Measurements from ENCODE around the gene RIMKLB. TPM values are rescaled to one million over a fixed set of nuclear protein-coding genes. Genes with fewer than 3 reads are reported as not detected.
A peak's percentile ranks its signal among the peaks of the same experiment; 100 is the strongest.

Gene RIMKLB
- polyA plus RNA-seq, 1 of the 3 experiments (the other 2 are of a cell fraction), result 24.5 TPM

GRCh38 chr12:8779862-8780261 is 82.1 kb downstream of the RIMKLB start:
- H3K27me3 ChIP-seq (ENCODE audit: insufficient read depth), result no peaks in the 10 kb centered on the region
- WGBS (ENCODE audit: low lambda C conversion rate), result 99% methylated on average over 2 of the region's 2 CpGs
- H3K9ac ChIP-seq, result no peak overlapping the region
- H3K4me1 ChIP-seq (ENCODE audit: control insufficient read depth in 1 of 2, insufficient read depth in 2 of 2, low read depth in 1 of 2, low read length in 1 of 2), result peaks cover 0 to 15% of the 10 kb centered on the region in 2 experiments; a peak in 2 of 4 replicates
- no peaks in the 10 kb centered on the region for H3K9me2 ChIP-seq
- H3K36me3 ChIP-seq (replicated peaks in 1 of 2; ENCODE audit: control insufficient read depth in 1 of 2, insufficient read depth in 2 of 2, low read length in 1 of 2), result peaks cover 33 to 46% of the 10 kb centered on the region in 2 experiments
- no peak overlapping the region for H3K27ac ChIP-seq (ENCODE audit: low read depth in 2 of 2, low read length in 1 of 2)
- H2AFZ ChIP-seq (ENCODE audit: low read depth), result no peak overlapping the region
- no peaks in the 10 kb centered on the region for H3F3A ChIP-seq (replicated peaks; ENCODE audit: insufficient read depth)
- DNase-seq, result no peak
- ChIA-PET CTCF (interaction anchor here (0.7 to 1.3 kb wide), 4 partner anchors 42 to 110 kb away, joined by 3 to 5 read pairs (median 4); partner anchors contain the start of gene A2ML1), POLR2A (no interaction called here)
- no peak for TF ChIP-seq YY1 (IDR thresholded peaks at IDR 0.05; ENCODE audit: low read depth)
- TF ChIP-seq POLR2AphosphoS5 (IDR thresholded peaks at IDR 0.05; ENCODE audit: low read depth, low read length), result no peak
- TF ChIP-seq USF1 (IDR thresholded peaks at IDR 0.05; ENCODE audit: borderline replicate concordance, low read depth), result no peak
- TF ChIP-seq NRF1 (IDR thresholded peaks at IDR 0.05; ENCODE audit: low read depth, low read length), result no peak
- no peak for TF ChIP-seq NFIC (IDR thresholded peaks at IDR 0.05; ENCODE audit: borderline replicate concordance)
- no peak for TF ChIP-seq MXI1 (IDR thresholded peaks at IDR 0.05; ENCODE audit: low read depth, low read length)
- H3K4me3 ChIP-seq (ENCODE audit: low read depth in 2 of 2, low read length in 1 of 2), result no peak overlapping the region
- no peaks in the 10 kb centered on the region for H3K9me3 ChIP-seq
- H3K4me2 ChIP-seq, result no peak overlapping the region
- H3K79me2 ChIP-seq (ENCODE audit: insufficient read depth), result no peaks in the 10 kb centered on the region
- H4K20me1 ChIP-seq (ENCODE audit: insufficient read depth), result 0 out of 2 replicates have a peak, but pooled peaks cover 3% of the 10 kb centered on the region

GRCh38 chr12:8780389-8780788 is 82.6 kb downstream of the RIMKLB start:
- H3K36me3 ChIP-seq (replicated peaks in 1 of 2; ENCODE audit: control insufficient read depth in 1 of 2, insufficient read depth in 2 of 2, low read length in 1 of 2), result peaks cover 28 to 41% of the 10 kb centered on the region in 2 experiments
- H3K27me3 ChIP-seq (ENCODE audit: insufficient read depth), result no peaks in the 10 kb centered on the region
- no peak overlapping the region for H3K9ac ChIP-seq
- no peaks in the 10 kb centered on the region for H3K9me2 ChIP-seq
- no peak overlapping the region for H3K4me2 ChIP-seq
- no peak overlapping the region; a peak in 1 of 4 replicates for H3K27ac ChIP-seq (ENCODE audit: low read depth in 2 of 2, low read length in 1 of 2)
- 0 out of 2 replicates have a peak, but pooled peaks cover 3% of the 10 kb centered on the region for H4K20me1 ChIP-seq (ENCODE audit: insufficient read depth)
- H3F3A ChIP-seq (replicated peaks; ENCODE audit: insufficient read depth), result no peaks in the 10 kb centered on the region
- H3K4me3 ChIP-seq (ENCODE audit: low read depth in 2 of 2, low read length in 1 of 2), result no peak overlapping the region
- WGBS (ENCODE audit: low lambda C conversion rate), result 86% methylated on average over 1 of the region's 1 CpG
- no peak overlapping the region for H2AFZ ChIP-seq (ENCODE audit: low read depth)
- no peaks in the 10 kb centered on the region for H3K9me3 ChIP-seq
- no peaks in the 10 kb centered on the region for H3K79me2 ChIP-seq (ENCODE audit: insufficient read depth)
- peak; percentile 24 for DNase-seq
- ChIA-PET CTCF (interaction anchor here (0.7 to 2.4 kb wide), 7 partner anchors 42 to 110 kb away, joined by 3 to 11 read pairs (median 5); partner anchors contain the start of gene A2ML1), POLR2A (no interaction called here)
- H3K4me1 ChIP-seq (ENCODE audit: control insufficient read depth in 1 of 2, insufficient read depth in 2 of 2, low read depth in 1 of 2, low read length in 1 of 2), result peaks cover 0 to 15% of the 10 kb centered on the region in 2 experiments; a peak in 2 of 4 replicates
- no peak for TF ChIP-seq RFX5 (IDR thresholded peaks at IDR 0.05; ENCODE audit: low read length)
- TF ChIP-seq MEF2A (IDR thresholded peaks at IDR 0.05; ENCODE audit: borderline replicate concordance, low read depth), result no peak
- TF ChIP-seq RAD21 (IDR thresholded peaks at IDR 0.05; ENCODE audit: low read length), result peak; percentile 59
- no peak for TF ChIP-seq TCF12 (IDR thresholded peaks at IDR 0.05)
- TF ChIP-seq USF1 (IDR thresholded peaks at IDR 0.05; ENCODE audit: borderline replicate concordance, low read depth), result no peak
- TF ChIP-seq EP300 (IDR thresholded peaks at IDR 0.05; ENCODE audit: borderline replicate concordance in 1 of 2, low read depth in 1 of 2, low read length in 1 of 2), result no peak
- no peak for TF ChIP-seq FOXM1 (IDR thresholded peaks at IDR 0.05; ENCODE audit: low read depth)
- no peak for TF ChIP-seq ELF1 (IDR thresholded peaks at IDR 0.05)
- TF ChIP-seq FOSL2 (IDR thresholded peaks at IDR 0.05; ENCODE audit: borderline replicate concordance, low read depth), result no peak
- no peak for TF ChIP-seq EZH2phosphoT487 (IDR thresholded peaks at IDR 0.05; ENCODE audit: borderline replicate concordance, low read depth)
- TF ChIP-seq CTCF (IDR thresholded peaks at IDR 0.05), result peak; percentile 48
- TF ChIP-seq REST (IDR thresholded peaks at IDR 0.05; ENCODE audit: low read depth, low read length), result no peak
- no peak for TF ChIP-seq GATA2 (CRISPR knock-in tag; IDR thresholded peaks at IDR 0.05)
- TF ChIP-seq IRF3 (IDR thresholded peaks at IDR 0.05; ENCODE audit: low read depth, low read length), result no peak
- peak; percentile 42; the same call in 1 of the 2 replicates for TF ChIP-seq SMC3 (IDR thresholded peaks at IDR 0.05; ENCODE audit: low read depth, low read length)
- TF ChIP-seq RXRA (IDR thresholded peaks at IDR 0.05; ENCODE audit: borderline replicate concordance, low read depth), result no peak
